ENCODE data around the gene ITGB4. TPM values are rescaled to one million over a fixed set of nuclear protein-coding genes. Genes with fewer than 3 reads are reported as not detected.

Gene ITGB4
- total and polyA plus RNA-seq, 9 of the 15 experiments (the other 6 are each of a cell fraction or from before 2014, with no cell fraction given), result 0.05 to 2.8 (median 0.76) TPM; not detected in 3

- no peak for TF ChIP-seq CBX8 (IDR thresholded peaks at IDR 0.05; ENCODE audit: borderline replicate concordance, extremely low read depth, low read depth, low read length, poor library complexity, severe bottlenecking)
- TF ChIP-seq CTCF (IDR thresholded peaks at IDR 0.05 in 2 of 3, conservative IDR thresholded peaks at IDR 0.05 in 1 of 3; ENCODE audit: insufficient read depth in 2 of 3, low read depth in 1 of 3, low read length in 3 of 3), result no peak
- TF ChIP-seq DDX20 (tag; IDR thresholded peaks at IDR 0.05; ENCODE audit: low read depth), result no peak
- no peak for TF ChIP-seq NR0B1 (IDR thresholded peaks at IDR 0.05; ENCODE audit: partially characterized antibody)
- no peak for TF ChIP-seq ZFP30 (CRISPR knock-in tag; IDR thresholded peaks at IDR 0.05; ENCODE audit: borderline replicate concordance)
- no peak for TF ChIP-seq ZNF589 (CRISPR knock-in tag; IDR thresholded peaks at IDR 0.05; ENCODE audit: low read depth)
- TF ChIP-seq BRD4 (IDR thresholded peaks at IDR 0.05), result no peak
- peak; percentile 70; the same call in 1 of the 2 replicates for TF ChIP-seq CREB1 (IDR thresholded peaks at IDR 0.05)
- no peak for TF ChIP-seq CREB1 (CRISPR knock-in tag; IDR thresholded peaks at IDR 0.05)
- TF ChIP-seq TAL1 (IDR thresholded peaks at IDR 0.05), result no peak
- TF ChIP-seq YY1 (IDR thresholded peaks at IDR 0.05; ENCODE audit: borderline replicate concordance in 1 of 3, control insufficient read depth in 1 of 3, extremely low read depth in 1 of 3, insufficient read depth in 3 of 3, insufficient read length in 1 of 3, insufficient replicate concordance in 2 of 3, low read depth in 1 of 3, low read length in 2 of 3), result peak in 1 of 3 experiments; percentile 32
- TF ChIP-seq ZEB2 (IDR thresholded peaks at IDR 0.05), result no peak
- no peak for TF ChIP-seq NKRF (IDR thresholded peaks at IDR 0.05; ENCODE audit: borderline replicate concordance)
- no peak for TF ChIP-seq ZFP91 (CRISPR knock-in tag; IDR thresholded peaks at IDR 0.05)
- TF ChIP-seq ZNF79 (CRISPR knock-in tag; IDR thresholded peaks at IDR 0.05; ENCODE audit: low read depth), result no peak
- TF ChIP-seq ZBTB9 (CRISPR knock-in tag; IDR thresholded peaks at IDR 0.05), result peak; percentile 96
- TF ChIP-seq LARP7 (IDR thresholded peaks at IDR 0.05), result no peak
Observed at GRCh38 chr17:75776386-75777295, 55.4 kb downstream of the ITGB4 start (continued).

All from K562 (cell line).